Activated CD4-positive, alpha-beta T cell treated with anti-CD3 and anti-CD28 coated beads, Interleukin-2, Interleukin-4, amounts not matched to agents 100 ng/mL and 50 ng/mL, durations not matched to agents 16 hours and 8 hours (primary cell): ENCODE data around the gene MIAT.
A peak's percentile ranks its signal among the peaks of the same experiment; 100 is the strongest.
"Not testable (repeated sequence)": the region's sequence is repeated elsewhere in the genome, so short reads cannot be mapped to it uniquely, and the experiment has no call there.

Source experiments
- DNase-seq: peaks from one replicate; pipeline ENCODE4 v3.0.0-alpha.2; 2020; ENCODE audit warnings: low spot score

Gene MIAT

GRCh38 chr22:26656891-26657851 lies at the start of gene MIAT:
Gene MIAT (plus strand): TSS chr22:26657588.
- peak; percentile 60 for DNase-seq

- no peak for DNase-seq
Measured at GRCh38 chr22:26608129-26608528, 49.3 kb upstream of the MIAT start.

- DNase-seq = no peak
Measured at GRCh38 chr22:26609287-26609686, 48.1 kb upstream of the MIAT start.

- DNase-seq = peak; percentile 76
Measured at GRCh38 chr22:26610072-26610958, 47.1 kb upstream of the MIAT start.

- no peak for DNase-seq
Measured at GRCh38 chr22:26610996-26611395, 46.4 kb upstream of the MIAT start.

GRCh38 chr22:26612652-26613051 lies 44.7 kb upstream of the MIAT start:
- no peak for DNase-seq

- DNase-seq = not testable (repeated sequence)
Measured at GRCh38 chr22:26613753-26614152, 43.6 kb upstream of the MIAT start.

GRCh38 chr22:26614322-26614721 lies 43.1 kb upstream of the MIAT start:
- no peak for DNase-seq

- DNase-seq = no peak
Measured at GRCh38 chr22:26615149-26615548, 42.2 kb upstream of the MIAT start.

- no peak for DNase-seq
Measured at GRCh38 chr22:26615830-26616435, 41.5 kb upstream of the MIAT start.

- DNase-seq = no peak
Measured at GRCh38 chr22:26616650-26617049, 40.7 kb upstream of the MIAT start.

GRCh38 chr22:26617271-26618199 lies 39.9 kb upstream of the MIAT start, which contains the start of gene CRYBB1:
Gene CRYBB1 (minus strand): TSS chr22:26618027. CDS start chr22:26616319, 1,708 bp downstream.
- DNase-seq = no peak

- no peak for DNase-seq
Measured at GRCh38 chr22:26618455-26618854, 38.9 kb upstream of the MIAT start.

- DNase-seq = no peak
Measured at GRCh38 chr22:26619510-26619909, 37.9 kb upstream of the MIAT start.

GRCh38 chr22:26620197-26620596 lies 37.2 kb upstream of the MIAT start:
- DNase-seq = no peak

- DNase-seq = no peak
Measured at GRCh38 chr22:26621663-26622062, 35.7 kb upstream of the MIAT start, which contains the start of gene CRYBA4. Gene CRYBA4 (plus strand): TSS chr22:26621963. CDS start chr22:26622597, 634 bp downstream.

- no peak for DNase-seq
Measured at GRCh38 chr22:26623984-26624383, 33.4 kb upstream of the MIAT start.

GRCh38 chr22:26624803-26625202 lies 32.6 kb upstream of the MIAT start:
- DNase-seq = no peak

- no peak for DNase-seq
Measured at GRCh38 chr22:26629988-26630761, 27.2 kb upstream of the MIAT start.

- DNase-seq = no peak
Measured at GRCh38 chr22:26631282-26631681, 26.1 kb upstream of the MIAT start.
